AG10803 (cell line): Measurements from ENCODE around the gene OR4A15.

Source experiments
- DNase-seq: peaks from one replicate; pipeline ENCODE4 v3.0.0; 2010; ENCODE audit warnings: low read depth
- H3K4me3 ChIP-seq: 2 replicates; pipeline ENCODE4 v1.5.1; 2011; ENCODE audit warnings: mild to moderate bottlenecking, low read length, control low read depth
- CTCF ChIP-seq: conservative IDR thresholded peaks from 2 replicates; pipeline ENCODE4 v1.5.1; 2011; ENCODE audit warnings: mild to moderate bottlenecking, low read length, control low read depth, inconsistent platforms

Gene OR4A15

GRCh38 chr11:55367674-55368073, at the start of gene OR4A15:
Gene OR4A15 (plus strand): TSS chr11:55367974. CDS start chr11:55367974, 0 bp downstream.
- H3K4me3 ChIP-seq, result no peak within 1 kb of the TSS
- TF ChIP-seq CTCF, result no peak
- DNase-seq, result no peak

GRCh38 chr11:55324500-55324899, 43.3 kb upstream of the OR4A15 start:
- no peak overlapping the region for H3K4me3 ChIP-seq
- no peak for DNase-seq
- TF ChIP-seq CTCF, result no peak

- H3K4me3 ChIP-seq, result no peak within 1 kb of the TSS
- no peak for DNase-seq
- TF ChIP-seq CTCF, result no peak
Measured at GRCh38 chr11:55342901-55343300, 24.9 kb upstream of the OR4A15 start, which contains the start of gene OR4A16. Gene OR4A16 (plus strand): TSS chr11:55343201. CDS start chr11:55343201, 0 bp downstream.

- TF ChIP-seq CTCF, result no peak
- no peak for DNase-seq
- H3K4me3 ChIP-seq, result no peak overlapping the region
Measured at GRCh38 chr11:55345306-55345705, 22.5 kb upstream of the OR4A15 start.

GRCh38 chr11:55349032-55349431, 18.7 kb upstream of the OR4A15 start:
- no peak overlapping the region for H3K4me3 ChIP-seq
- no peak for TF ChIP-seq CTCF
- no peak for DNase-seq

- TF ChIP-seq CTCF, result no peak
- DNase-seq, result no peak
- no peak overlapping the region for H3K4me3 ChIP-seq
Measured at GRCh38 chr11:55357560-55358184, 10.1 kb upstream of the OR4A15 start.

GRCh38 chr11:55401011-55401410, 33.2 kb downstream of the OR4A15 start:
- no peak overlapping the region for H3K4me3 ChIP-seq
- DNase-seq, result no peak
- no peak for TF ChIP-seq CTCF
